HG03280 (cell line): ENCODE results near the gene C1orf74.

Source experiments
- ATAC-seq: cut with Tn5 transposase; IDR thresholded peaks from one replicate; pipeline ENCODE4 v1.9.1; 2021; ENCODE audit warnings: mild to moderate bottlenecking, moderate library complexity; ENCODE audit not compliant: unreplicated experiment

The C1orf74 gene

DNA sequence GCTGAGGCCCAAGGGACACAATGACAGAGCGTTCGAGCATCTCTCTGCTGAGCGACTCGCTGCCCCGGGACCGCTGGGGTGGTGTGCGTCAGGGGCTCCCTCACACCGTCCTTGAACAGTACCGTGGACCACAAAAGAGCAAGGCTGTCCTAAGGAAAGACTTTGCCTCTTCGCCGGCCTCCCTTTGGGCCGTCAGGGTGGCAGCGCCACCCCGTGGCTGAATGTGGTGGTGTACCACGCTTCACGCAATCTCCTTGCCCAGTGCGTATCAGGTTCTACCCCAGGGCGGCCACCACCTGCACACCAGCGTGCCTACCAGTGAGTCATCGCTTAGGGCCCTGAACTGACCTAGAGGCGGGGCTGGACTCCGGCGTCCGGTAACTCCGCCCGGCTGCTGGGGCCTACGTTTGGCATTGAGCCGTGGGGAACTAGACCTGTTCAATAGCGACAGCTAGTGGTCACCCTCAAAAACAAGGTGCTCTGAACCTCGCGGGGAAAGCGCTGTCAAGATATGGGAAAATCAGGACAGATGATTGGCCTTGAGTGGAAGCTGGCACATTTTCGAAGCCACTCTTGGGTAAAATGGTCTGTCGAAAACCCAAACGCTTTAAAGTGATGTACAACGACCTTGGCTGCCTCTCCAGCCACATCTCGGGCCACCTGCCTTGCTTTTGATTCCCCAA lies 36.6 kb downstream of the C1orf74 start:
- ATAC-seq: peak; percentile 90

DNA sequence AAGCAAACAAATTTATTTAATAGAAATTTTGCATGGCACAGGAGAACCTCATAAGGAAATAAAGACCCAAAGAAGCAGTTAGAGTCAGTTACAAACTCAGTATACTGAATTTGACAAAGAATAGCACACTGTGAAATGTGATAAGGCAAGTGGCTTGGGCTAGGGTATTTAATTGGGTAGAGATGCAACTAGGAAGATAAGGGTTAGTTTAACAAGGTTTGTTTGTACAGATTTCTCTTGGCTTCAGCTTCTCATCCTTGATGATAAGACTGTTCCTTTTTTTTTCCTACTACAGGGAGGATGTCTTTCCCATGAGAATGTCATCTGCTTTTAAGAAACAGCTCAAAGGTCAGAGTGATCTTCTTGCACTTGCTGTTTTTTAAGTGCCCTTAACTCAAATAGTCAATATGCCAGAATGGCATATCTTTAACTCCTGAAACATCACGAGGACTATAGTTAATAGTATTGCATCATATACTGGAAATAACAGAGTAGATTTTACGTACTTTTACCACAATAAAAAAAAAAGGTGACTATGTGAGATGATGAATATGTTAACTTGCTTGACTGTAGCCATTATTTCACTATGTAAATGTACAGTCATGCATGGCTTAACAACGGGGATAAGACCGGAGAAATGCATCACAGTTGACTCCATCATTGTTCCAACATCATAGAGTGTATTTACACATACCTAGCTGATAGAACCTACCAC lies 37.8 kb downstream of the C1orf74 start:
- ATAC-seq: no peak

DNA sequence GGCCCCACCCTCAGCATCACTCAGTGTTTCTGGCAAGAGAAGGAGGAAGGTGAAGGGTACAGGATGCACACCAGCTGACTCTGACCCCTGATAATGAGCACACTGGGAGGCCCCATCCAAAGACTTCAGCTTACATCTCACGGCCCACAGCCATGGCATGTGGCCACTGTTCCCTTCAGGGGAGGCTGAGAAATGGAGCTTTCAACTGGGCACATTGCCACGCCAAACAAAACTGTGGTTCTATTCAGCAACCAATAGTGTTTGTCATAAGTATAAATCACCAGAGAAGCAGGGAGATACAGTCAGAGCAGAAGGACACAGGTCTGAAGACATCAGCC lies 41.2 kb downstream of the C1orf74 start:
- no peak for ATAC-seq

DNA sequence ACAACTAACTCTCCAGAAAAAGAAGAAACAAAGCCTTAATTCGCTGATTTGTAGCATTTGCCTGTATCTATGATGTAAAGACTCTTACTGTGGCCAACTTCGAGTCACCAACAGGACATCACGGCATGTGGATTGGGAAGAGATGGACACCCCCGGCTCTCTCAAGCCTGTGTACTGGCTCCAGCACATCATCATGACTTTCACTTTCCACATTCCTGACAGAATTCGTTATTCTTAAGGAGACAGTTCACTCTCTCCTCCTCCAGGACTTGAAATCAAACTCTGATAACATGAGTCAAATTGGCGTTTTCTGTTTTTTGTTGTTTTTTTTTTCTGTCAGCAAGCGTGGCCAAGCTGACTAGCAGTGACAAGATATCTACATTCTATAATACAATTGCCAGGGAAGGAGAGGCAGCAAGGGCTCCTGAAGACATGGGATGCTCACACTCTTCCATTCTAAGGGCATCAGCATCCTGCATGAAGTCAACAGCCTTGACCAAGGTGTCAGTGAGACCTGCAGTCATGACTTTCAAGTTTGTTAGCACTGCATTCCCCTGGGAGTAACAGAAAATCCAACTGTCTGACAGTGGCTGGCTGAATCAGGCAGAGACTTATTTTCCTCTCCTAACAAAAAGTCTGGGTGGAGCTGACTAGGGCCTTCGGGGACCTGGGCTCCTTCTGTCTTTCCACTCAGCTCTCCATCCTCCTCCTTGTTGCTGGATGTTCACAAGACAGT lies 41.8 kb downstream of the C1orf74 start:
- no peak for ATAC-seq

DNA sequence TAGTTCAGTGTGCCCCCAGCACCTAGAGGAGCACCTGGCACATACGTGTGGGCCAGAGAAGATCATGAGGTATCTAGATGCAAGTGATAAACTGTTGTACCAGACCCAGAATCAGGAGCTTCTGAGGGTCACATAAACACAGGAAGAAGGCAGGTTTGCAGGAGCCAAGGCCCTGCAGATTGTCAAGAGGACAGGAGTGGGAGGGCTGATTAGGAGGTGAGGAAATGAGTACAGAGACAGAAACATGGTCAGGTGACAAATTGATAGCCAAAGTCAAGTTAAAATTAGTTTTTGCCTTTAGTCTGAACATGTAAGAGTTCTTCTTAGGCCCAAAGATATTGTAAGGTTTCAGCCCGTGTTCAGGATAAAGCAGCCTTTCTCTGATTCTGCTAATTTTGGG lies 42.5 kb downstream of the C1orf74 start:
- ATAC-seq: no peak

DNA sequence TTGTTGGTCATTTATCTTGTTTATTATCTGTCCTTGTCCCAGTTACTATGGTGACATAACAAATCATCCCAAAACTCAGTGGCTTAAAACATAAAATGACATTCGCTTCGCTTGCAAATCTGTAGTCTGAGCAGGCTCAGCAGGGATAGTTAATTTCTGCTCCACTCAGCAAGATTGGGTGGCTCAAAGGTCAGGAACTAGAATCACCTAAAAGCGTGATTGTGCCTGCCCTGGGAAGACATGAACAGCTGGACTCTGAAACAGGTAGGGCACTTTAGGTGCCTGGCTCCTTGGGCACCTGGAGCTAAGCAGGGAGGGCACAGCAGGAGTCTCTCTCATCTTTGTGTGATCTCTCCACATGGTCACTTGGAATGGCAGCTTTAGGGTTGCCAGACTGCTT lies 43.2 kb downstream of the C1orf74 start:
- no peak for ATAC-seq

DNA sequence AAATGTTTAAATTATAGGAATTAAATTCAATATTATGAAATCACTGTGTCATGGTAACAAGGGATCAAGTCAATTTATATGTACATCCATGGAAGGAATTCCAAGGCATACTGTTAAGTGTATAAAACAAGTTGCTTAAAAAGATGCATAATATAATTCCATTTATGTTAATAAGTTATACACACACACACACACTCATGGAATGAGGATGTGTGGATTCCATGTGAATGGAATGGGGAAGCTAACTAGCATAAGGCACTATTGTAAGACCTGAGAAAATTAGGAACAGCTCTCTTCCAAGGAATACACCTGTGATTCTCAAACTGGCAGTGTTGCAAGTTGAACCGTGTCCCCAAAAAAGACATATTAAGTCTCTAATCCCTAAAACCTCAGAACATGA lies 46.1 kb downstream of the C1orf74 start:
- no peak for ATAC-seq

DNA sequence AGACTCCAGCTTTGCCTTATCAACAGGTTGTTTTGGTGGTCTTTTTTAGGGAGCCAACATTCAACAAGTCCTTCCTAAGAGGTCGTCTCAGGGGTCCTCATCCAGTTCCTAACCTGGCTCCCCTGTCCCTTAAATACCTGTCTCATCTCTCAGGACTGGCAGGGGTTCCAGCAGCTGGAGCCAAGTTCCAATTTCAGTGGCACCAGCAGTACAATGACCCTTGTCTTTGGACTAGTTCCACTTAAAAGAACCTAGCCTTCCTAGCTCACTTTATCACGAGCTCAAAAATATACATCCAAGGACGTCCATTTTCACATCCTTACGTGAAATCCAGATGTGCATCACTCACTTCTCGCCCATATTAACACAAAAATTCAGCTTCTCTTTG lies 47.2 kb downstream of the C1orf74 start:
- ATAC-seq: no peak

DNA sequence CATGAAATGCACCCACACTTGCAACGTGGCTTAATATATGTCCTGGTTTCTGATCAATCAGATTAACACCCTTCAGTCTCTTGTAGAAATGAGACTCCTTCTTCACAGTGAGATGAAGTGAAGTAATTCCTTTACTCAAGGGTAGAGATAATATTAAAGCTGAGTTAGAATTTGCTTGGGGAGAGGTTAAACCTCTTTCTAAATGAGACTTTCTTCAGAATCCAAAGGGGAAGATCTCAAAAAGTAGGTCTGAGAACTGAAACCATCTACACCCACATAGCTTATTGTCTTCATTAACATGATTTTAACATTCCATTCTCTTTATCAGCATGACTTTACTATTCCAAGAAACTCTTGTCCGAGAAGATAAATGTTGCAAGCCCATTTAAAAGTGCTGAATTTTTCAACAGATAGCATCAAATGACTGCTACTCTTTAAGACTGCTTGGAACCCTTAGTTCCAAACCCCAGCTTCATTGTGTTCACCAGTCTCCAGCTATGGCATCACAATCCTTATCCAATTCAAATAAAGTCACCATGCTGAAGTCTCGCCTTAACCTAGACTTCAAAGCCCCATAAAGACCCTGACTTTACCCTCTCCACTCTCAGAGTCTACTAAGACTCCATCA lies 47.8 kb downstream of the C1orf74 start:
- ATAC-seq: no peak

DNA sequence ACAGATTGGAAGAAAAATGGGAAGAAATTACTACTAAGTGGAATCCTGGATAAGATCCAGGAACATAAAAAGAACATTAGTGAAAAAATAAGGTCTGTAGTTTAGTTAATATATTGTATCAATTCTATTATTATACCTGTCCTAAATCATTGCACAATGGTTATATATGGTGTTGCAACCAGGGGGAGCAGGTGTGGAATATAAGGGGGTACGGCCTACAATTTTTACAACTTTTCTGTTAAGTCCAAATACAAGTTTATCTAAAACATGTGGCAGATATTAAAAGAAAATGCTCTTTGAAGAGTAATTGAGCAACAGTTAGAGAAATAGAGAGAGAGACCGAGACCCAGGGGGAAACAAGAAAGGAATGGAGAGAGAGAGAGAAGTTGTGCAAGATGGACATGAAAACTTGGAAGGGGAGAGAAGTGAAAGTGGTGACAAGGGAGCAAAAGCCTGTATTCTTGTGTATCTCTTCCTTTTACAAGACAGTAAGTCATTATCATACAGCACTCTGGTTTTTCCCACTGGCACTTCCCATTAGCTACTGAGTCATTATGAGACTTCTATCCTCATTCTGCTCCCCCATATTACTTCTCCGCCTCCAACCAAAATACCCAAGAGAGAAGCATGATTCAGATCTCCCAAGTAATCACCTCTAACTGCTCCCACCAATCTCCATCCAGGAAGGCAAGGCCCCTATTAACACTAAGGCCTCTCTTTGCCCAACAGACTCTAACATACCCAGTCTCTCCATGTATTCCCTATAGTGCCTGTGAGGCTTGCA lies 50.8 kb downstream of the C1orf74 start:
- ATAC-seq: no peak

DNA sequence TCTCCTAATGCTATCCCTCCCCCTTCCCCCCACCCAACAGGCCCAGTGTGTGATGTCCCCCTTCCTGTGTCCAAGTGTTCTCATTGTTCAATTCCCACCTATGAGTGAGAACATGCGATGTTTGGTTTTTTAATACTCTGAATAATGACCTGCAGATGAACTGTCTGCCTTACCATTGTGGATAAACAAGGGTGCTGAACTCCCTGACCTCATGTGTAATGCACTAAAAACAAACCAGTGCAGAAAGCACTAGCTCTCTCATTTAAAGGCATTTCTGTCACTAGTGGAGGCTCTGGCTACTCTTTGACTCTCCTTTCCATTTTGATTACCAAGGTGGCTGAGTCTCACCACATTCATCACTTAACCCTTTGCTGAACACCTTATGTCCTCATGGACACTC lies 51.6 kb downstream of the C1orf74 start:
- no peak for ATAC-seq

DNA sequence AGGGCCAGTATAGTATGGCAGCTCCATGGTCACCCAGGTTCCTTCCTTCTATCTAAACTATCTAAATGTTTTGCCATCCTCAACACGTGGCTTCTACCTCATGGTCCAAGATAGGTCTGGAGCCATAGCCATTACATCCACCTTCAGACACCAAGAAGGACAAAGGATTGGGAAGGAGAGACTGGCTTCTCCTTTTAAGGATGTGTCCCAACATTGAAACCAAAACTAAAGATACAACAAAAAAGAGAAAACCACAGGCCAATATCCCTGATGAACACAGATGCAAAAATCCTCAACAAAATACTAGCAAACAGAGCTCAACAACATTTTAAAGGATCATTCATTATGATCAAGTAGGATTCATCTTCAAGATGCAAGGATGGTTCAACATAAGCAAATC lies 54.9 kb downstream of the C1orf74 start:
- ATAC-seq: no peak
